ENCODE measurements around the gene CD5L.

GRCh38 chr1:157813269-157813668 is 28.3 kb downstream of the CD5L start:
- TF ChIP-seq, protein P1, sequence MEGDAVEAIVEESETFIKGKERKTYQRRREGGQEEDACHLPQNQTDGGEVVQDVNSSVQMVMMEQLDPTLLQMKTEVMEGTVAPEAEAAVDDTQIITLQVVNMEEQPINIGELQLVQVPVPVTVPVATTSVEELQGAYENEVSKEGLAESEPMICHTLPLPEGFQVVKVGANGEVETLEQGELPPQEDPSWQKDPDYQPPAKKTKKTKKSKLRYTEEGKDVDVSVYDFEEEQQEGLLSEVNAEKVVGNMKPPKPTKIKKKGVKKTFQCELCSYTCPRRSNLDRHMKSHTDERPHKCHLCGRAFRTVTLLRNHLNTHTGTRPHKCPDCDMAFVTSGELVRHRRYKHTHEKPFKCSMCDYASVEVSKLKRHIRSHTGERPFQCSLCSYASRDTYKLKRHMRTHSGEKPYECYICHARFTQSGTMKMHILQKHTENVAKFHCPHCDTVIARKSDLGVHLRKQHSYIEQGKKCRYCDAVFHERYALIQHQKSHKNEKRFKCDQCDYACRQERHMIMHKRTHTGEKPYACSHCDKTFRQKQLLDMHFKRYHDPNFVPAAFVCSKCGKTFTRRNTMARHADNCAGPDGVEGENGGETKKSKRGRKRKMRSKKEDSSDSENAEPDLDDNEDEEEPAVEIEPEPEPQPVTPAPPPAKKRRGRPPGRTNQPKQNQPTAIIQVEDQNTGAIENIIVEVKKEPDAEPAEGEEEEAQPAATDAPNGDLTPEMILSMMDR (IDR thresholded peaks at IDR 0.05) = no peak
- TF ChIP-seq EZH2 (IDR thresholded peaks at IDR 0.05) = no peak
